Measurements from ENCODE around the gene VAV2. TPM values are rescaled to one million over a fixed set of nuclear protein-coding genes. Genes with fewer than 3 reads are reported as not detected.

VAV2 gene
- total and polyA plus RNA-seq, 9 of the 15 experiments (the other 6 are each of a cell fraction or from before 2014, with no cell fraction given) = 0.01 to 2.7 (median 1.0) TPM; not detected in 1

GRCh38 chr9:133734590-133735414 is 257.3 kb downstream of the VAV2 start:
- H3K4me2 ChIP-seq (ENCODE audit: insufficient read depth, low read length) = no peak overlapping the region
- no peak overlapping the region for H2AFZ ChIP-seq (ENCODE audit: low read depth, low read length)
- ATAC-seq (no peak), FAIRE-seq (no peak), DNase-seq (ENCODE audit: extremely low read depth in 1 of 4, low spot score in 3 of 4) (peak in 1 of 4 experiments; percentile 11)
- peak; percentile 42 for TF ChIP-seq NFIC (IDR thresholded peaks at IDR 0.05)
- TF ChIP-seq SMAD3 (CRISPR knock-in tag; conservative IDR thresholded peaks at IDR 0.05) = no peak
- BruUV-seq (replicated peaks) = no TSS peak
- peaks cover under 1 to 25% of the 10 kb centered on the region in 2 experiments; a peak in 3 of 5 replicates for H3K27me3 ChIP-seq (ENCODE audit: control insufficient read depth in 2 of 2, insufficient read depth in 2 of 2, low read length in 2 of 2)
- no peak overlapping the region for H3K27ac ChIP-seq (ENCODE audit: extremely low read depth, low read depth, low read length)
- no peak overlapping the region for H3K9ac ChIP-seq (ENCODE audit: insufficient read depth in 1 of 2, low read depth in 2 of 2, low read length in 2 of 2)
- no peaks in the 10 kb centered on the region for H3K79me2 ChIP-seq (ENCODE audit: control insufficient read depth, insufficient read depth, low read length)
- 4% methylated on average over 22 of the region's 23 CpGs for WGBS (ENCODE audit: insufficient coverage, low coverage, missing lambda C conversion rate)
- in situ Hi-C loops (cut with MboI) (loop anchor here (5.0 kb wide), 1 partner anchor 198 kb away; no protein-coding TSS in a partner anchor), intact Hi-C loops (cut with micrococcal nuclease) (no loop called here)
- H3K4me3 ChIP-seq = no peak overlapping the region
- CTCF ChIA-PET (ENCODE audit: low intra/inter-chr PET ratio) = no interaction called here
- H3K9me3 ChIP-seq (replicated peaks; ENCODE audit: control insufficient read depth, insufficient read depth, low read depth, low read length) = no peaks in the 10 kb centered on the region
- POLR2A ChIA-PET = interaction anchor here (0.6 kb wide), 1 partner anchor 72 kb away, joined by 3 read pairs; no protein-coding TSS in a partner anchor
- H3K36me3 ChIP-seq (ENCODE audit: control insufficient read depth, insufficient read depth, low read length) = no peaks in the 10 kb centered on the region
- H3K9me1 ChIP-seq (ENCODE audit: control insufficient read depth, insufficient read depth, low read length) = no peaks in the 10 kb centered on the region
- peaks cover 0 to 18% of the 10 kb centered on the region in 2 experiments; a peak in 2 of 5 replicates for H3K4me1 ChIP-seq (replicated peaks in 1 of 2; ENCODE audit: control insufficient read depth in 2 of 2, insufficient read depth in 2 of 2, low read length in 2 of 2)
- peaks cover 9% of the 10 kb centered on the region; the same call in 1 of the 2 replicates for H4K20me1 ChIP-seq (replicated peaks; ENCODE audit: control insufficient read depth, insufficient read depth, low read length)

Data from K562 (cell line).